ENCODE results near the gene INPP4B. TPM values are rescaled to one million over a fixed set of nuclear protein-coding genes. Genes with fewer than 3 reads are reported as not detected.

INPP4B gene
- total RNA-seq, 1 experiment from 2014 or later, result 14.3 TPM

GRCh38 chr4:142091691-142092182 is 754.4 kb downstream of the INPP4B start (continued):
- TF ChIP-seq CBX3 (IDR thresholded peaks at IDR 0.05; ENCODE audit: low read depth), result peak; percentile 72; the same call in 1 of the 2 replicates
- TF ChIP-seq RAD21 (IDR thresholded peaks at IDR 0.05; ENCODE audit: low read depth), result no peak

DNA sequence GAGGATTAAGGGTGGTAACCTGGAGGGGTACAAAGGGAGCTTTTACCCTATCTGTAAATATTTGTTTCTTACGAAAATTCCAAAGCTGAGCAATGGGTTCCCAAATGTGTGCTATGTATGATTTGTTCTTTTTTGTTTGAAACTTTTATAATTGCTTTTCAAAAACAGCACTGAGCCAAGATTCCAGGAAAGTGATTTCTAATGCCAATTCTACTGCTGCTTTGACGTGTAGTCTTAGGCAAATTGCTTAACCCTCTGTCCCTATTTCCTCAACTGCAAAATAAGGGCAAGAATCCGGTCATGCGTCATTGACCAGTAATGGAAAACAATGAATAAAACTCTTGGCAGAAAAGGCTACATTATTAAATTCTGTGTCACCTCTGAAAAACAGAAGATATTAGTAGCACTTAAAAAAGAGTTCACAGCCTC is 755.0 kb downstream of the INPP4B start:
- H3K9ac ChIP-seq (ENCODE audit: low read length), result no peak overlapping the region
- peak overlapping the region; percentile 28; the same call in 1 of the 2 replicates for H3K27ac ChIP-seq (ENCODE audit: low read depth, low read length)
- no peaks in the 10 kb centered on the region for H3K27me3 ChIP-seq (ENCODE audit: insufficient read depth, low read length)
- no peak overlapping the region for H3K4me3 ChIP-seq (replicated peaks in 1 of 2; ENCODE audit: low read depth in 1 of 2, low read length in 2 of 2)
- H2AFZ ChIP-seq (ENCODE audit: low read depth, low read length, poor library complexity, severe bottlenecking), result no peak overlapping the region
- CTCF ChIA-PET, result no interaction called here
- H3K4me1 ChIP-seq (ENCODE audit: control insufficient read depth in 1 of 2, insufficient read depth in 2 of 2, low read length in 2 of 2), result peaks cover 12 to 43% of the 10 kb centered on the region in 2 experiments
- H3K79me2 ChIP-seq (ENCODE audit: insufficient read depth, low read length), result no peaks in the 10 kb centered on the region
- H3K9me2 ChIP-seq (ENCODE audit: insufficient read depth), result no peaks in the 10 kb centered on the region
- H4K20me1 ChIP-seq (ENCODE audit: insufficient read depth), result no peaks in the 10 kb centered on the region
- no TSS peak for BruUV-seq (replicated peaks)
- H3K4me2 ChIP-seq (ENCODE audit: low read length), result peak overlapping the region; percentile 35
- RAD21 ChIA-PET (ENCODE audit: low non-redundant PET in 1 of 2, low total read pairs in 2 of 2, uncharacterized antibody in 2 of 2, unreplicated experiment in 2 of 2), result no interaction called here
- TF ChIP-seq CEBPB (IDR thresholded peaks at IDR 0.05; ENCODE audit: low read depth) (peak; percentile 42; the same call in 1 of the 2 replicates), YY1 (IDR thresholded peaks at IDR 0.05; ENCODE audit: extremely low read depth, insufficient replicate concordance, low read depth, low read length) (no peak), SP1 (IDR thresholded peaks at IDR 0.05; ENCODE audit: low read depth) (no peak)
- POLR2A ChIA-PET, result no interaction called here
- ATAC-seq (no peak), DNase-seq (ENCODE audit: low read depth, low spot score) (no peak)
- no peaks in the 10 kb centered on the region for H3K9me3 ChIP-seq (ENCODE audit: control insufficient read depth in 1 of 2, insufficient read depth in 1 of 2, low read depth in 1 of 2, low read length in 2 of 2)
- intact Hi-C loops (cut with micrococcal nuclease), result no loop called here
- H3K36me3 ChIP-seq (ENCODE audit: control insufficient read depth in 1 of 2, insufficient read depth in 2 of 2, low read length in 2 of 2), result no peaks in the 10 kb centered on the region

DNA sequence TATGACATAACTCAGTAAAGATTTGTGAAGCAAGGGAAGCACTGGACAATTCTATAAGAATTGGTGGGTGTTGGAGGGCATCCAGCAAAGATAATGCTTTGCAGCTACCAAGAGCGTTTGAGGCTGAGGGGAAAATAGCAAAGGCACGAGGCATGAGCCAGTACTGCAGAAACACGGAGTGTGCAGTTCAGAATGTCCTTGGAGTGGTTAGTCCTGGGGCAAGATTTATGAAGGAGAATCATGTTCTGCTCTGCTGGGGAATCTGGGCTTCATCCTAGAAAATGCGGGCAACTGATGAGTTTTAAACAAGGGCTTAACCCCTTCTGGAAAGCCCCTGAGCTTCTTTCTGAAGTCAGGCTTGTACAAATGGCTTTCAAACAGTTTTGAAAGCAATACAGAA is 757.2 kb downstream of the INPP4B start:
- Histone ChIP-seq H3K4me1 (ENCODE audit: control insufficient read depth in 1 of 2, insufficient read depth in 2 of 2, low read length in 2 of 2) (peaks cover 7 to 31% of the 10 kb centered on the region in 2 experiments), H3K9me3 (ENCODE audit: control insufficient read depth in 1 of 2, insufficient read depth in 1 of 2, low read depth in 1 of 2, low read length in 2 of 2) (no peaks in the 10 kb centered on the region), H3K4me3 (replicated peaks in 1 of 2; ENCODE audit: low read depth in 1 of 2, low read length in 2 of 2) (no peak overlapping the region), H3K79me2 (ENCODE audit: insufficient read depth, low read length) (no peaks in the 10 kb centered on the region), H2AFZ (ENCODE audit: low read depth, low read length, poor library complexity, severe bottlenecking) (no peak overlapping the region), H3K27me3 (ENCODE audit: insufficient read depth, low read length) (no peaks in the 10 kb centered on the region), H3K36me3 (ENCODE audit: control insufficient read depth in 1 of 2, insufficient read depth in 2 of 2, low read length in 2 of 2) (no peaks in the 10 kb centered on the region), H3K4me2 (ENCODE audit: low read length) (no peak overlapping the region), H3K9ac (ENCODE audit: low read length) (no peak overlapping the region), H3K9me2 (ENCODE audit: insufficient read depth) (no peaks in the 10 kb centered on the region), H4K20me1 (ENCODE audit: insufficient read depth) (no peaks in the 10 kb centered on the region), H3K27ac (ENCODE audit: low read depth, low read length) (no peak overlapping the region)
- TF ChIP-seq CBX3 (IDR thresholded peaks at IDR 0.05; ENCODE audit: low read depth) (no peak), EZH2 (IDR thresholded peaks at IDR 0.05) (no peak)
- POLR2A ChIA-PET, result no interaction called here
- intact Hi-C loops (cut with micrococcal nuclease), result no loop called here
- BruUV-seq (replicated peaks), result no TSS peak
- ATAC-seq, result no peak
- RAD21 ChIA-PET (ENCODE audit: low non-redundant PET in 1 of 2, low total read pairs in 2 of 2, uncharacterized antibody in 2 of 2, unreplicated experiment in 2 of 2), result no interaction called here
- CTCF ChIA-PET, result no interaction called here
- DNase-seq (ENCODE audit: low read depth, low spot score), result no peak
